Measurements from ENCODE around the gene LY6G5B. TPM values are rescaled to one million over a fixed set of nuclear protein-coding genes. Genes with fewer than 3 reads are reported as not detected.

The LY6G5B gene
- total RNA-seq, 4 donors from 2014 or later: 11.4 to 63.7 (median 13.9) TPM

- no peak for DNase-seq (ENCODE audit: low spot score in 2 of 2)
- no peak overlapping the region for H3K27ac ChIP-seq
- peaks cover 99% of the 10 kb centered on the region for H3K36me3 ChIP-seq
- H3K4me1 ChIP-seq: no peaks in the 10 kb centered on the region
- H3K4me3 ChIP-seq: no peak overlapping the region
- 83% methylated on average over 11 of the region's 11 CpGs for WGBS
- TF ChIP-seq POLR2AphosphoS5 (IDR thresholded peaks at IDR 0.05) (no peak), CTCF (IDR thresholded peaks at IDR 0.05) (no peak), EP300 (IDR thresholded peaks at IDR 0.05) (no peak)
- H3K9me3 ChIP-seq: no peaks in the 10 kb centered on the region
- no peaks in the 10 kb centered on the region for H3K27me3 ChIP-seq
These were observed 34.7 kb upstream of the LY6G5B start for GRCh38 chr6:31634969-31635575.

- peaks cover 99% of the 10 kb centered on the region for H3K36me3 ChIP-seq
These were observed 32.8 kb upstream of the LY6G5B start for GRCh38 chr6:31636698-31637596.

GRCh38 chr6:31639043-31639442 lies 30.7 kb upstream of the LY6G5B start:
- no peak overlapping the region for H3K27ac ChIP-seq
- H3K4me1 ChIP-seq: no peaks in the 10 kb centered on the region
- 75% methylated on average over 8 of the region's 9 CpGs for WGBS
- no peak overlapping the region for H3K4me3 ChIP-seq
- no peak for DNase-seq (ENCODE audit: low spot score in 2 of 2)
- peaks cover 98% of the 10 kb centered on the region for H3K36me3 ChIP-seq
- no peaks in the 10 kb centered on the region for H3K9me3 ChIP-seq
- TF ChIP-seq POLR2AphosphoS5 (IDR thresholded peaks at IDR 0.05) (no peak), POLR2A (IDR thresholded peaks at IDR 0.05) (no peak), CTCF (IDR thresholded peaks at IDR 0.05) (no peak), EP300 (IDR thresholded peaks at IDR 0.05) (no peak)
- no peaks in the 10 kb centered on the region for H3K27me3 ChIP-seq

More at GRCh38 chr6:31636698-31637596, 32.8 kb upstream of the LY6G5B start:
- TF ChIP-seq CTCF (IDR thresholded peaks at IDR 0.05) (no peak), POLR2A (IDR thresholded peaks at IDR 0.05) (no peak), POLR2AphosphoS5 (IDR thresholded peaks at IDR 0.05) (no peak), EP300 (IDR thresholded peaks at IDR 0.05) (no peak)
- no peaks in the 10 kb centered on the region for H3K9me3 ChIP-seq
- 82% methylated on average over 27 of the region's 27 CpGs for WGBS
- no peaks in the 10 kb centered on the region for H3K27me3 ChIP-seq
- H3K4me1 ChIP-seq: no peaks in the 10 kb centered on the region
- DNase-seq (ENCODE audit: low spot score in 2 of 2): no peak
- H3K4me3 ChIP-seq: no peak overlapping the region
- no peak overlapping the region for H3K27ac ChIP-seq

GRCh38 chr6:31639449-31639861 lies 30.3 kb upstream of the LY6G5B start:
- H3K36me3 ChIP-seq: peaks cover 98% of the 10 kb centered on the region
- no peak overlapping the region for H3K27ac ChIP-seq
- no peaks in the 10 kb centered on the region for H3K27me3 ChIP-seq
- DNase-seq (ENCODE audit: low spot score in 2 of 2): no peak
- H3K4me3 ChIP-seq: no peak overlapping the region
- TF ChIP-seq CTCF (IDR thresholded peaks at IDR 0.05) (no peak), POLR2AphosphoS5 (IDR thresholded peaks at IDR 0.05) (no peak), POLR2A (IDR thresholded peaks at IDR 0.05) (no peak), EP300 (IDR thresholded peaks at IDR 0.05) (no peak)
- H3K4me1 ChIP-seq: no peaks in the 10 kb centered on the region
- no peaks in the 10 kb centered on the region for H3K9me3 ChIP-seq
- WGBS: 79% methylated on average over 10 of the region's 10 CpGs

- no peaks in the 10 kb centered on the region for H3K9me3 ChIP-seq
- TF ChIP-seq POLR2AphosphoS5 (IDR thresholded peaks at IDR 0.05) (no peak), CTCF (IDR thresholded peaks at IDR 0.05) (no peak), POLR2A (IDR thresholded peaks at IDR 0.05) (no peak)
- WGBS: 87% methylated on average over 6 of the region's 6 CpGs
These were observed 29.2 kb upstream of the LY6G5B start for GRCh38 chr6:31640612-31641011.

More at GRCh38 chr6:31640612-31641011, 29.2 kb upstream of the LY6G5B start:
- Histone ChIP-seq H3K36me3 (peaks cover 98% of the 10 kb centered on the region), H3K27ac (no peak overlapping the region), H3K27me3 (no peaks in the 10 kb centered on the region), H3K4me1 (no peaks in the 10 kb centered on the region), H3K4me3 (no peak overlapping the region)
- DNase-seq (ENCODE audit: low spot score in 2 of 2): no peak

Measured in suprapubic skin (tissue), 4 donors.